Muscle layer of duodenum (tissue), 2 donors: ENCODE results near the gene MAD1L1.

Experiments
- H3K27ac ChIP-seq: one replicate; pipeline ENCODE4 v1.7.0; 2013; ENCODE audit warnings: mild to moderate bottlenecking, low read length
- H3K27me3 ChIP-seq: one replicate; pipeline ENCODE4 v1.7.0; 2013; ENCODE audit warnings: low read depth, mild to moderate bottlenecking, control low read depth, low read length
- H3K36me3 ChIP-seq, 2 donors: one replicate each; pipeline ENCODE4 v1.7.0; 2013; ENCODE audit warnings: low read length in 2 of 2, control low read depth in 1 of 2, mild to moderate bottlenecking in 1 of 2; ENCODE audit not compliant: insufficient read depth in 2 of 2, control insufficient read depth in 1 of 2
- H3K4me1 ChIP-seq, 2 donors: one replicate each; pipeline ENCODE4 v1.7.0; 2013; ENCODE audit warnings: low read length in 2 of 2, mild to moderate bottlenecking in 2 of 2, control low read depth in 1 of 2, moderate library complexity in 1 of 2; ENCODE audit not compliant: insufficient read depth in 2 of 2, control insufficient read depth in 1 of 2
- H3K4me3 ChIP-seq, 2 donors: one replicate each; pipeline ENCODE4 v1.7.0; 2013; ENCODE audit warnings: low read length in 2 of 2, low read depth in 1 of 2, mild to moderate bottlenecking in 1 of 2
- H3K9me3 ChIP-seq, 2 donors: one replicate each; pipeline ENCODE4 v1.7.0; 2013; ENCODE audit warnings: low read length in 2 of 2, control low read depth in 1 of 2, mild to moderate bottlenecking in 1 of 2; ENCODE audit not compliant: control insufficient read depth in 1 of 2
- donor health status: healthy.

MAD1L1 gene

DNA sequence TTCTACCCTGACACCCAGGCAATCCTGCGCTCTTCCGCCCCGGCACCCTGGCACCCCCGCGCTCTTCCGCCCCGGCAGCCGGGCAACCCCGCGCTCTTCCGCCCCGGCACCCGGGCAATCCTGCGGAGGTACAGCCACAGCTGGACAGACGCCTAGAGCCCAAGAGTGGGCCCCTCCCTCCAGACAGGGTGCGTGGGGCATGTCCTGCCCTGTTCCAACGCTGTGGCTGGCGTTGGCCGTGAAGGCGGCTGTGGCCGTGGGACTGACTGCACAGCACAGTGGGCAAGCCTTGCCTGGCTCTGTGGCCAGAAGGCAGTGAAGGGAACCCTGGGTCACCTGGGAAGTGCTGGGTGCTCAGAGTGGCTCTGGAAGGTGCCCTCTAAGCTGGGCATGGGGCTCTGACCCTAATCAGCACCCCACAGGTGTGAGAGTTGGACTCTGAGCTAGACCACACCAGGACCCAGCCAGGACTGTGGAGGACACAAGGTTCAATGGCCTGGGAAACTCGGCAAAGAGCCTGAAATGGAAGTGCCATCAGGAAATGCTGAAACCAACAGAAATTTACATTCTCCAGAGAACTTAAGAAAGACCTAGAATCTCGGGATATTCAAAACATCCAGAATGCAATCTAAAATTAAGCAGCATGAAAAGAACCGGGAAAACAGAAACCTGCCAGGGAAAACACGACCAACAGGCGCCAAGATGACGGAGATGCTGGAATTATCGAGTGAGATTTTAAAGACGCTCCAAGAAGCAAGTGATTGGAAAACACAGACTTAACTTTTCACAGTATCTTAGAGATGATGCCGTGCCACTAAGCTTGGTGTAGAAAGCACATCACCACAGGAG is 309.1 kb downstream of the MAD1L1 start:
- H3K27ac ChIP-seq: no peak overlapping the region
- H3K4me1 ChIP-seq: no peaks in the 10 kb centered on the region
- peaks cover 0 to 10% of the 10 kb centered on the region in 2 donors for H3K36me3 ChIP-seq
- no peaks in the 10 kb centered on the region for H3K9me3 ChIP-seq
- no peak overlapping the region for H3K4me3 ChIP-seq
- H3K27me3 ChIP-seq: no peaks in the 10 kb centered on the region

DNA sequence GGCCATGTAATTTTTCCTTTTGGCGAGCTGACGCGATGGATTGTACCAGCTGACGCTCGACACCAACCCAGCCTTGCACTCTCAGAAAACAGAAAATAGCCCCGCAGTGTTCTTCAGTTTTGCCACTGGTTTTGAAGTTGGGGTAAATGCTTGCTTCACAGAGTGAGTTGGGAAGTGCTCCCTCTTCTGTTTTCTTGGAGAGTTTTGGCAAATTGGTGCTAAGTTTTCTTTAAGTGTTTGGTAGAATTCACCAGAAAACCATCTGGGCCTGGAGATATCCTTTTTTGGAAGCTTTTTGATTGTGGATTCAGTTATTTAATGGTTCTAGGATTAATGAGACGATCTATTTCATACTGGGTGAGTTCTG is 309.9 kb downstream of the MAD1L1 start:
- H3K4me3 ChIP-seq: no peak overlapping the region
- no peak overlapping the region for H3K27ac ChIP-seq
- H3K4me1 ChIP-seq: no peaks in the 10 kb centered on the region
- no peaks in the 10 kb centered on the region for H3K27me3 ChIP-seq
- H3K9me3 ChIP-seq: no peaks in the 10 kb centered on the region
- peaks cover 0 to 10% of the 10 kb centered on the region in 2 donors for H3K36me3 ChIP-seq

DNA sequence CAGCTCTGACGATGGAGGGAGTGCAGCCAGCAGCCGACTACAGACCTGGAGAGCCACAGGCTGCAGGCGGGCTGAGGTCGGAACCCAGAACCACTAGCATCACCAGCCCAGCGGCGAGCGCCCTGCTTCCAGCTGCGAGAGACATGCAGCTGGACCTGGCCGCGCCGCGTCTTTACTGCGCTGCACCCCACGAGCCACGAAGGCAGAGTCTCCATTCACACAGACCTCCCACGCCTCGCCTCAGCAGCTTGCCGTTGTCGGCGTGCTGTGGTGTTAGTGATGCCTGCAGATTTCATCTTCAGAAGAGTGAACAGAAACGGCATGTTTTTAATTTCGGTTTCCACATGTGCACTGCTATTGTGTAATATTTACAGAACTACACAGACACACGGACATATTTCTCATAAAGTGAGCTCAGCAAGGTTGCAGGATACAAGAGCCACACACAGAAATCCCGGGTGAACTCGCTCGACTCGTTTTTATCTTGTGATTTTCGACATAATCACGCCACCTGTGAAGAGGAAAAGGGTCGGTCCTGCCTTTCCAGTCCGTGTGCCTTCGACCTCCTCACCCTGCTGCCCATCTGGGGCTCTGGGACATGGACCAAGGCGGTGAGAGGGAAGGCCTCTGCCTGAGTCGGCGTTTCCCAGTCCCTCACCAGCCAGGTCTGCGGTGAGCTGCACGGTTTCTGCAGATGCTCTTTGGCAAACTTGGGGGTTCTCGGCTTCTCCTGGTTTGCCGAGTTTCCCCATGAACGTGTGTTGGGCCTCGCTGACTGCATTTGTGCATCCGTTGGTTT is 310.5 kb downstream of the MAD1L1 start:
- Histone ChIP-seq H3K27ac (no peak overlapping the region), H3K36me3 (peaks cover 0 to 10% of the 10 kb centered on the region in 2 donors), H3K4me1 (no peaks in the 10 kb centered on the region), H3K4me3 (no peak overlapping the region), H3K9me3 (no peaks in the 10 kb centered on the region), H3K27me3 (no peaks in the 10 kb centered on the region)

DNA sequence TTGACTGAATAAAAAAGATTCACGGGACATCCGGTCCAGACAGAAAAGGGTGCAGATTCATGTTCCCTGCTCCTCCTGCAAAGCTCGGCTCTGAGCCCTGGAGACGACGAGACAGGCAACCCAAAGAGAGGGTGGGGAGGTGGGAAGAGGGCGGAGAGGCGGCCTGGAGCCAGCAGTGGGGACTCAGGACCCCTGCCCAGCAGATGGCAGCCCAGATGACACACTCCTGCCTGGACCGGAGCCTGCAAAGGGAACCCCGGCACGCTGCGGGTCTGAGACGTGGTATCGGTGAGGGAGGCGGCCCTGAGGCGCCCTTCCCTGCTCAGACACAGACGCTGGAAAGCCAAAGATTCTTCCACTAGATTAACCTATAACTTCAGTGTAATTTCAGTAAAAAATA is 311.9 kb downstream of the MAD1L1 start:
- H3K27ac ChIP-seq: no peak overlapping the region
- no peaks in the 10 kb centered on the region for H3K4me1 ChIP-seq
- peaks cover 0 to 10% of the 10 kb centered on the region in 2 donors for H3K36me3 ChIP-seq
- no peaks in the 10 kb centered on the region for H3K27me3 ChIP-seq
- no peaks in the 10 kb centered on the region for H3K9me3 ChIP-seq
- H3K4me3 ChIP-seq: no peak overlapping the region

DNA sequence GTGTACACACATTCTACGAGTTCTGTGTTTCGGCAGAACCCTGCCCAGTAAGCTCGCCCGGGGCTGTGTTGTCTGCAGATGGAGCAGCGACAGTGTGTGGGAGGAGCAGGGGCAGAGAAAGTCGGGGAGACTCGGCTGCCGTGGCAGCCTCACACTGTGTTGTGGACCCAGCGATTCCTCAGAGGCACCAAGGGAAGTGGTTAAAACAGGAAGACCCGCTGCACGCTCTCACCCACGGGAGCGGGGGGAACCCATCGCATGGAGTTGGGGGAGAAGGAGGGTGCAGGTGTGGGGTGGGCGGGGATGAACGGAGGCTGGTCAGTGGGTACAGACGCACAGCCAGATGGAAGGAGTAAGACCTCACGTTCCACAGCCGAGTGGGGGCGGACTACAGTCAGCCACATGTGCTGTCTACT is 312.5 kb downstream of the MAD1L1 start:
- peaks cover 0 to 10% of the 10 kb centered on the region in 2 donors for H3K36me3 ChIP-seq
- H3K9me3 ChIP-seq: no peaks in the 10 kb centered on the region
- no peak overlapping the region for H3K27ac ChIP-seq
- no peaks in the 10 kb centered on the region for H3K27me3 ChIP-seq
- H3K4me3 ChIP-seq: no peak overlapping the region
- H3K4me1 ChIP-seq: no peaks in the 10 kb centered on the region

DNA sequence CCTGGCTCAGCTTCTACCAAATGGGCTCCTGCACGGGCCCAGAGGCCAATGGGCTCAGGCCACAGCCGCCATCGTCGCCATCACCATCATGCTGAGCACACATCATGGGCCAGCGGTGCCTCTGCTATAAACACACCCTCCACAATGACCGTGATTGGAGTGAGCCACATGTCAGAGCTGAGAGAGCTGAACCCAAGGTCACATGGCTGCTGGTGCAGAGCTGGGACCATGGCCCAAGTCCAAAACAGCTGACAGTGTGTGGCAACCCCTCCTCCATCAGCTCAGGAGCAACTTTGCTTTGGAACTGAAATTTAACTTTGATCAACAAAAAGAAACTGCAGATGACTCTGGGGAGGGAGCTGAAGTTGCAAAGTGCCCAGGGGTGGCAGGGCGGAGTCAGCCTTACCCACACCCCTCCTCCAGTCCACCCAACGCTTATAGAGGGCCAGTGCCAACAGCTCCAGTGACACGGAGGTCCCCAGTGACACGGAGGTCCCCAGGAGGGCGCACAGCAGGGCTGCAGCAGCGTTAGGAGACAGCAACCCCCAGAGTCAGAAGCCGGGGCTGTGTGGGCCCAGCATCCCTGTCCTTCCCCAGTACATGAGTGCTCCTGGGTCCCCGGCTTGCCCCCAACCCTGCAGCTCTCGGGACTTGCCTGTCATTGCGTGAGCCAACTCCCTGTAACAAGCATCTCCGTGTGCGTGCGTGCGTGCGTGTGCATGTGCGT is 313.0 kb downstream of the MAD1L1 start:
- no peaks in the 10 kb centered on the region for H3K9me3 ChIP-seq
- H3K27ac ChIP-seq: no peak overlapping the region
- H3K27me3 ChIP-seq: no peaks in the 10 kb centered on the region
- H3K36me3 ChIP-seq: peaks cover 0 to 10% of the 10 kb centered on the region in 2 donors
- H3K4me3 ChIP-seq: no peak overlapping the region
- no peaks in the 10 kb centered on the region for H3K4me1 ChIP-seq

DNA sequence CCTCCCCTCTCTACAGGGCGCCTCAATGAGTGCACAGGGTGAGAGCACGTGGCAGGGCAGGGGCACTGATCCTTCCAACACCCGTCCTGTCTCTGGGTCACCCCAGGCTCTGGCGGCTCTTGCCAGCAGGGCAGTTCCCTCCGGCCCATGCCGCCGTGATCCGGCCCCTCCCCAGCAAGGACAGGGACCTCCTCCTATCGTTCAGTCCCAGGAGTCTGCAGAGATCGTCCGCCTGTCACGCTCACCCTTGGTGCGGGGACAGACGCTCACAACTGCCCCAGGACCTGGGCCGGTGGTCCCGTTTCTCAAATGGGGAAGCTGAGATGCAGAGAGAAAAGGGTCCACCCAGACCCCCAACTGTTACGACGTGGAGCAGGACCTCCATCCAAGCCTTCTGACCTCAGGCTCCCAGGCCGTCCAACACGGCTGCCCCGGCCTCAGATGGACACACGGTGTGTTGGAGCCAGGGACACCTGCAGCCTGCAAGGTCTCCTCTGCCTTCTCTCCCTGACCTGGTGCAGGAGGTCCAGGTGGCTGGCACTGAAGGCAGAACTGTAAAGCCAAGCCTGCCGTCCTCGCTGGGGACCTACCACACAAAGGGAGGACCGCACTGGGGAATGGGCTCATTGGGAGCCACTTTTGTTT is 313.7 kb downstream of the MAD1L1 start:
- Histone ChIP-seq H3K27ac (no peak overlapping the region), H3K4me1 (no peaks in the 10 kb centered on the region), H3K36me3 (peaks cover 0 to 10% of the 10 kb centered on the region in 2 donors), H3K9me3 (no peaks in the 10 kb centered on the region), H3K27me3 (no peaks in the 10 kb centered on the region), H3K4me3 (no peak overlapping the region)

DNA sequence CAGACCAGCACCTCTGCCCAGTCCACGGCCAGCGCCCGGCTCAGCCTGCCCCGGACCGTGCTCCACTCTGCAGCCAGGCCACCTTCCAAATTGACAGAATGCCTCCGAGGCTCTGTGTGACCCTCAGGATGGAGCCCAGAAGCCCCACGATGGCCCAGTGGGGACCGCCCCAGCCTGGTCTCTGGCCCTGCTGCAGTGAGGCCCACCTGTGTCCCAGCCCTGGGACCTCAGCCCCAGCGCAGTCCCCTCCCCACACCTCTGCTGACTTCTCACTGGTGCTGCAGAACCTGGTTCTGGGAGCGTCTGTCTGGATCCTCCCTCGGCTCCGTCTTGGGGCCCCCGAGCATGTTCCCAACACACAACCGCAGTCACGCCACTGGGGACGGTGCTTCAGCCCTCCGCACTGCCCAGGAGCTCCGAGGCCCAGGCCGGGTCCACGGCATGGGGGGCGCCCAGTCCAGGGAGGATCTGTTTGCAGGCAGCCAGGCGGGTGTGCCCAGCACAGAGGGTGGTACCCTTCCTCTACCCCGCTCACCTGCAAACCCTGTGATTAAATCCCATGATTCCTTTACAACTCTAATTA is 314.6 kb downstream of the MAD1L1 start:
- Histone ChIP-seq H3K27ac (no peak overlapping the region), H3K9me3 (no peaks in the 10 kb centered on the region), H3K4me3 (no peak overlapping the region), H3K27me3 (no peaks in the 10 kb centered on the region), H3K4me1 (peaks cover 0 to 8% of the 10 kb centered on the region in 2 donors), H3K36me3 (peaks cover 0 to 10% of the 10 kb centered on the region in 2 donors)

DNA sequence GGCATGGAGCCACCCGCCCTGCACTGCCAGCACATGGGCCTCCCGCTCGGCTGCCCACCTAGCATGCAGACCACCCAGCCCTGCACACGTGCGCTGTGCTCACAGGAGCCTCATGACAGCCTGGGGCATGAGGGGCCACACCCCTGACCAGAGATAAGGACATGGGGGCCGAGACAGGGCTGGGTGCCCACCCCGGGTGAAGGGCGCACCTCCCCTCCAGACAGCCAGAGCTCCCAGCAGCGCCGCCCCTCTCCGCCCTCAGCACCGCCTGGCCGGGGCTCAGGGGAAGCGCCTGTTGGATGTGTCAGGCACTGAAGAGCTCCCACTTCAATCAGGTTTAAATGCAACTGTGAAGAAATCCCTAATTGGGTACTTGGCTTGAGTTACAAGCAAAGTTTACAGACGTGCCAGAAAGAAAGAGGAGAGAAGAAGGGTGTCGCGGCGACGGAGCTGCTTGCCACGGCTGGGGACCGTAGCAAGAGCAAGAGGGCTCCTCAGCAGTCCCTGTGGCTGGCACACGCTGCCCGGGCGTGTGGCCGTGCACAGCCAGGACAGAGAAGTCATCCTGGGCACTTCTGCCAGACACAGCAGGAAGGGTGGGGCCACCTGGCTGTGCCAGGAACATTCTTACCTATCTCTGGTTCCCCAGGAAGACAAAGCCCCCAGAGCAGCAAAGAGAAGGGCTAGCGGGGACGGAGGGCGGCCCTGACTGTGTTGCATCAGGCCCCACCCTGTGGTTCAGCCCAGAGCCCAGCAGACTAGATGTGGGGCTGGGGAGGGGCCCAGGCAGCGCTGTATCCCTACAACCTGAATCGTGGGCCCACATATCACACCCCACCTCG is 315.3 kb downstream of the MAD1L1 start:
- Histone ChIP-seq H3K27ac (no peak overlapping the region), H3K9me3 (no peaks in the 10 kb centered on the region), H3K4me3 (no peak overlapping the region), H3K36me3 (peaks cover 0 to 6% of the 10 kb centered on the region in 2 donors), H3K4me1 (peaks cover 0 to 10% of the 10 kb centered on the region in 2 donors), H3K27me3 (no peaks in the 10 kb centered on the region)

DNA sequence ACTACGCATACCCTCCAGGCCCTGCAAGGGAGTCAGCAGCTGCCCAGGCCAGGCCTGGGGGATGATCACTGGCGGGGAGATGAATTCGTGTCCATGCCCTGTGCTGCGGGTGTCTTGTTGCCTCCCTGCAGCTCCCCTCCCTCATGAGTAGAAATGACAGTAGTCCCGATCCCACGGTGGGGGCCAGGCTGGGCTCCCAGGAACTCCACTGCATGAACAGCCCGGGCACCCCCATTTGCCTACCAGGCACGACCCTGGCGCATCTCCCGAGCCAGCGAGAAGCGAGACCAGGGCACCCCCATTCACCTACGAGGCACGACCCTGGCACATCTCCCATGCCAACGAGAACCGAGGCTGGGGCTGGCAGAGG is 316.2 kb downstream of the MAD1L1 start:
- Histone ChIP-seq H3K27me3 (no peaks in the 10 kb centered on the region), H3K27ac (no peak overlapping the region), H3K4me3 (no peak overlapping the region), H3K36me3 (no peaks in the 10 kb centered on the region), H3K4me1 (peaks cover 0 to 10% of the 10 kb centered on the region in 2 donors), H3K9me3 (no peaks in the 10 kb centered on the region)
